HG03159 (cell line): ENCODE measurements around the gene FGF9.

Source experiments
- ATAC-seq: cut with Tn5 transposase; IDR thresholded peaks from one replicate; pipeline ENCODE4 v1.9.1; 2021; ENCODE audit warnings: mild to moderate bottlenecking, moderate library complexity; ENCODE audit not compliant: unreplicated experiment

FGF9 gene

GRCh38 chr13:21703846-21704245, 33.0 kb downstream of the FGF9 start:
- no peak for ATAC-seq

- no peak for ATAC-seq
Observed at GRCh38 chr13:21707586-21707985, 36.7 kb downstream of the FGF9 start.

GRCh38 chr13:21709697-21710096, 38.8 kb downstream of the FGF9 start:
- no peak for ATAC-seq

GRCh38 chr13:21710163-21710562, 39.3 kb downstream of the FGF9 start:
- no peak for ATAC-seq

GRCh38 chr13:21717817-21718216, 46.9 kb downstream of the FGF9 start:
- no peak for ATAC-seq

GRCh38 chr13:21719463-21719862, 48.6 kb downstream of the FGF9 start:
- ATAC-seq, result no peak

- ATAC-seq, result no peak
Observed at GRCh38 chr13:21723807-21724505, 53.1 kb downstream of the FGF9 start.

- no peak for ATAC-seq
Observed at GRCh38 chr13:21730186-21730880, 59.5 kb downstream of the FGF9 start.

- ATAC-seq, result no peak
Observed at GRCh38 chr13:21733475-21734263, 62.8 kb downstream of the FGF9 start.

- ATAC-seq, result no peak
Observed at GRCh38 chr13:21734961-21735360, 64.1 kb downstream of the FGF9 start.

- no peak for ATAC-seq
Observed at GRCh38 chr13:21735701-21736401, 65.0 kb downstream of the FGF9 start.

- ATAC-seq, result no peak
Observed at GRCh38 chr13:21736926-21737325, 66.1 kb downstream of the FGF9 start.

- ATAC-seq, result no peak
Observed at GRCh38 chr13:21738630-21739029, 67.8 kb downstream of the FGF9 start.

GRCh38 chr13:21739771-21740170, 68.9 kb downstream of the FGF9 start:
- no peak for ATAC-seq

GRCh38 chr13:21741396-21741979, 70.6 kb downstream of the FGF9 start:
- no peak for ATAC-seq

- ATAC-seq, result no peak
Observed at GRCh38 chr13:21742096-21742495, 71.2 kb downstream of the FGF9 start.

GRCh38 chr13:21744149-21744548, 73.3 kb downstream of the FGF9 start:
- no peak for ATAC-seq

- no peak for ATAC-seq
Observed at GRCh38 chr13:21745307-21745706, 74.4 kb downstream of the FGF9 start.

- ATAC-seq, result no peak
Observed at GRCh38 chr13:21747456-21747855, 76.6 kb downstream of the FGF9 start.

GRCh38 chr13:21748166-21748565, 77.3 kb downstream of the FGF9 start:
- ATAC-seq, result no peak

GRCh38 chr13:21749410-21749809, 78.5 kb downstream of the FGF9 start:
- ATAC-seq, result no peak
